ENCODE results near the gene PLEKHG5. TPM values are rescaled to one million over a fixed set of nuclear protein-coding genes. Genes with fewer than 3 reads are reported as not detected.

PLEKHG5 gene
- total RNA-seq, 4 donors from 2014 or later: 72.5 to 170 (median 99.8) TPM

DNA sequence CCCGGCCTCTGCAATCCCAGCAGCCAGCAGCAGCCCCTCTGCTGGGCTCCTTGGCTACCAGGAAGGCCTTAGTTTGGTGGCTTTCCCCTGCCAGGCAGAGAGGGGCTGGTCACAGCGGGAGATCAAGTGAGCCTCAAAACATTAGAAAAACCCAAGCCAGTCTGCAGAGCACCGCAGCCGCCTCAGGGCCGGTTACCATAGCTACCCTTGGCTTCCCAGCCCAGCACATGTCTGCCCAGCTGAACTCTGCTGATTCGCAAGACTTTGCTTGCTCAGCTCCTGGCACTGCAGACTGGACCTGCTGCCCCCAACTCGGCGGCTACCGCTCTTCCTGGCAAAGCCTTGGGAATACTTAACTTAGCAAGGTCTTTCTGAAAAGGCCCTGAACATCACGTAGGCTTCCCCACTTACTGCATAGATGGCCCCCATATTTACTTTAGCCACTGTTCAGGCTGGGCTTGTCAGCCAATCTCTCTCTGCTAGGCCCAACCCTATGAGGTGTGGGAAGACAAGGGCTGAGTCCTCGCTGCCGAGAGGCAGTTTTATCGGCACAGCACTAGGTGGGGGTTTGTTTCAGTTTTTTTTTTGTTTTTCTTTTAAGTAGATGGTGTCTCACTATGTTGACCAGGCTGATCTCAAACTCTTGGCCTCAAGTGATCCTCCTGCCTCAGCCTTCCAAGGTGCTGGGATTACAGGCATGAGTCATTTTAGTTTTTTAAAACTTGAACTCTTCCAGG, 28.6 kb upstream of the PLEKHG5 start:
- DNase-seq (ENCODE audit: low spot score in 2 of 2): no peak
- WGBS, 2 donors: 12 to 20% methylated on average over 8 to 11 of the region's 13 CpGs
- no peak overlapping the region for H3K4me3 ChIP-seq (ENCODE audit: low read depth, poor library complexity, severe bottlenecking)
- TF ChIP-seq, protein P1, sequence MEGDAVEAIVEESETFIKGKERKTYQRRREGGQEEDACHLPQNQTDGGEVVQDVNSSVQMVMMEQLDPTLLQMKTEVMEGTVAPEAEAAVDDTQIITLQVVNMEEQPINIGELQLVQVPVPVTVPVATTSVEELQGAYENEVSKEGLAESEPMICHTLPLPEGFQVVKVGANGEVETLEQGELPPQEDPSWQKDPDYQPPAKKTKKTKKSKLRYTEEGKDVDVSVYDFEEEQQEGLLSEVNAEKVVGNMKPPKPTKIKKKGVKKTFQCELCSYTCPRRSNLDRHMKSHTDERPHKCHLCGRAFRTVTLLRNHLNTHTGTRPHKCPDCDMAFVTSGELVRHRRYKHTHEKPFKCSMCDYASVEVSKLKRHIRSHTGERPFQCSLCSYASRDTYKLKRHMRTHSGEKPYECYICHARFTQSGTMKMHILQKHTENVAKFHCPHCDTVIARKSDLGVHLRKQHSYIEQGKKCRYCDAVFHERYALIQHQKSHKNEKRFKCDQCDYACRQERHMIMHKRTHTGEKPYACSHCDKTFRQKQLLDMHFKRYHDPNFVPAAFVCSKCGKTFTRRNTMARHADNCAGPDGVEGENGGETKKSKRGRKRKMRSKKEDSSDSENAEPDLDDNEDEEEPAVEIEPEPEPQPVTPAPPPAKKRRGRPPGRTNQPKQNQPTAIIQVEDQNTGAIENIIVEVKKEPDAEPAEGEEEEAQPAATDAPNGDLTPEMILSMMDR (IDR thresholded peaks at IDR 0.05): no peak
- TF ChIP-seq POLR2A (IDR thresholded peaks at IDR 0.05): no peak
- intact Hi-C loops (cut with DNase I; ENCODE audit: low total_unique reads): no loop called here

DNA sequence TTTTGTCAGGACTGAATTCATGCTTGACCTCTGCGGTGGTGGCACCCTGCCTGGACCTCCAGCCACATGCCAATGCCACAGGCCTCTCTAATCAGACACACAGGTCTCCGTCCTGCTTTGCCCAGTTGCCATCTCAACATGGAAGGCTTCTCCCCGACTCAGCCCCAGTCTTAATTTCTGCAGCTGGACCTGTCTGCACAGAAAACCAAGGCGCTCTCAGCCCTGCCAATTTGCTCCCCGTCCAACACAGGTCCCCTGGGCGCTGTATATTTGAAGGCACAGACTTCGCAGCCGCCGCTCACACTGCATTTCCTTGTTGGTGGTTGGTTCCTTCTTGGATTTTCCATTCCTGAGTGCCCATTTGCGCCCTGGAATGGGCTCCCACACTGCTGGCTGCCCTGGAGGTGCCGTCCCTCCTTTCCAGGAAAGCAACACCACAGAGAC, 28.0 kb upstream of the PLEKHG5 start:
- 34 to 41% methylated on average over 11 of the region's 11 CpGs for WGBS, 2 donors
- H3K4me3 ChIP-seq (ENCODE audit: low read depth, poor library complexity, severe bottlenecking): no peak overlapping the region
- no peak for DNase-seq (ENCODE audit: low spot score in 2 of 2)

DNA sequence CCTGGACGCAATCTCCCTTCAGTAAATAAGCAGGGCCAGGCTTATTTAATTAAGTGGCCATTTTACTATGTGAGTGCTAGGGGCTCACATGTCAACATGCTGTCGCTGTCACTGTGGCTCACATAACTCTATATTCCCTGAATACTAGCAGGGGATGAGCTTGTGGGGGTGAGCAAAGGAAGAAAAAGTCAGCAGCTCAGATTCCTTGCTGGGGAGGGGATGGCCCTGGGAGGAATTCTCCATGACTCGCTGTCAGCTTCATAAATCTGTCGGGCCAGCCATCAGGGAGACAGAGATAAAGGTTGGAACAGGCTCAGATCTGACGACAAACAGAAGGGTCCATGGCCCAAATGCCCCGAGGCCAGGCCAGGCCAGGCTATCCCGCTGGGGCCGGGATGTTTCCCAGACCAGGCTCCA, 26.0 kb upstream of the PLEKHG5 start:
- no peak overlapping the region for H3K4me3 ChIP-seq (ENCODE audit: low read depth, poor library complexity, severe bottlenecking)
- DNase-seq (ENCODE audit: low spot score in 2 of 2): no peak
- TF ChIP-seq, protein P1 (IDR thresholded peaks at IDR 0.05): no peak
- no peak for TF ChIP-seq POLR2A (IDR thresholded peaks at IDR 0.05)
- intact Hi-C loops (cut with DNase I; ENCODE audit: low total_unique reads): no loop called here
- 46 to 48% methylated on average over 7 to 8 of the region's 8 CpGs for WGBS, 2 donors

More for the DNA sequence above, 28.0 kb upstream of the PLEKHG5 start:
- intact Hi-C loops (cut with DNase I; ENCODE audit: low total_unique reads): no loop called here
- TF ChIP-seq POLR2A (IDR thresholded peaks at IDR 0.05): no peak
- TF ChIP-seq, protein P1 (IDR thresholded peaks at IDR 0.05): no peak

DNA sequence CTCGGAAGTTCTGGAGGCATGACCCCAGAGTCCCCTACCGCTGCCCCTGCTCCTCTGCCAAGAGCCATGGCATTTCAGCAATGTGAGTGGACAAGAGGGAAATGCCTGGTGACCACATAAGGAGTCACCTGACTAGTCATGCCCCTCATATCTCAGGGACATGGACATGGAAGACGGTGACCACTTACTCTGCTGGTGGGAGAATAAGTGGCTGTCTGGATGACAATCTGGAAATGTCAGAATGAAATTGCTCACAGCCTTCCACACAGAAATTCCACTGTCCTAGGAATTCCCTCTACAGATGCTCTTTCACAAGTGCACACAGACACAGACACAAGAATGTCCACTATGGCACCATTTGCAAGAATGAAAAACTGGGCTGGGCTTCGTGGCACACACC, 24.3 kb upstream of the PLEKHG5 start:
- no peak overlapping the region for H3K4me3 ChIP-seq (ENCODE audit: low read depth, poor library complexity, severe bottlenecking)
- intact Hi-C loops (cut with DNase I; ENCODE audit: low total_unique reads): no loop called here
- DNase-seq (ENCODE audit: low spot score in 2 of 2): no peak
- no peak for TF ChIP-seq POLR2A (IDR thresholded peaks at IDR 0.05)
- TF ChIP-seq, protein P1 (IDR thresholded peaks at IDR 0.05): no peak
- WGBS, 2 donors: 89 to 90% methylated on average over 4 of the region's 4 CpGs

DNA sequence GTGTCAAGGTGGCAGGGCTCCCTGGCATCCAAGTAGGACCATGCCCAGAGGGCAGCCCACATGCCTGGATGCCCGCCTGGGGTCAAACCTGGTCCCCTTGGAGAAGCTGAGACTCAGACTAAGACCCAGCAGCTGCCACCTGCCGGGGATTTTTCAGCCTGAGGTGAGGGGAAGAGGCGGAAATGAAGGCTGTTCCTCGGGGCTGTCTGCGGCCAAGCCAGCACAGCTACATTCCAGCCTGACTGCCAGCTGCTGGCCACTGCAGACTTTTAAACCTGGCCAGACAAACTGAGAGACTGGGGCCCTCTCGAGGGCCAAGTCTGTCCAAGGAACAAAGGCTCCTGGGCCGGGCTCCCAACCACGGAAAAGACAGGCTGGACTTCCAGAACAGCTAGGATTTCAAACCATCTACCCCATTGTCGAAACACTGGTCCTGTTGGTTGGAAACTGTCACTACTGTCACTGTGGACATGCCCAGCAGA, 21.9 kb upstream of the PLEKHG5 start:
- no peak for DNase-seq (ENCODE audit: low spot score in 2 of 2)
- WGBS, 2 donors: 53 to 72% methylated on average over 5 to 9 of the region's 9 CpGs
- no peak for TF ChIP-seq POLR2A (IDR thresholded peaks at IDR 0.05)
- TF ChIP-seq, protein P1 (IDR thresholded peaks at IDR 0.05): no peak
- intact Hi-C loops (cut with DNase I; ENCODE audit: low total_unique reads): no loop called here
- no peak overlapping the region for H3K4me3 ChIP-seq (ENCODE audit: low read depth, poor library complexity, severe bottlenecking)

Measured in lower leg skin (tissue), 4 donors.